IPS-18c (cell line): ENCODE results near the gene KLF5.

Source experiments
- H3K4me3 ChIP-seq: 2 replicates; pipeline ENCODE4 v1.7.0; 2013; ENCODE audit warnings: low read depth, mild to moderate bottlenecking, low read length, moderate library complexity; ENCODE audit not compliant: insufficient read depth
- H3K9me3 ChIP-seq: one replicate; pipeline ENCODE4 v1.6.1; 2013; ENCODE audit warnings: mild to moderate bottlenecking, low read length, moderate library complexity; ENCODE audit not compliant: control insufficient read depth, insufficient read depth

Gene KLF5

GRCh38 chr13:73106513-73107178 is 47.8 kb downstream of the KLF5 start:
- Histone ChIP-seq H3K9me3 (no peaks in the 10 kb centered on the region), H3K4me3 (no peak overlapping the region)

- Histone ChIP-seq H3K4me3 (no peak overlapping the region), H3K9me3 (no peaks in the 10 kb centered on the region)
These were observed 48.7 kb downstream of the KLF5 start for GRCh38 chr13:73107481-73107880.

DNA sequence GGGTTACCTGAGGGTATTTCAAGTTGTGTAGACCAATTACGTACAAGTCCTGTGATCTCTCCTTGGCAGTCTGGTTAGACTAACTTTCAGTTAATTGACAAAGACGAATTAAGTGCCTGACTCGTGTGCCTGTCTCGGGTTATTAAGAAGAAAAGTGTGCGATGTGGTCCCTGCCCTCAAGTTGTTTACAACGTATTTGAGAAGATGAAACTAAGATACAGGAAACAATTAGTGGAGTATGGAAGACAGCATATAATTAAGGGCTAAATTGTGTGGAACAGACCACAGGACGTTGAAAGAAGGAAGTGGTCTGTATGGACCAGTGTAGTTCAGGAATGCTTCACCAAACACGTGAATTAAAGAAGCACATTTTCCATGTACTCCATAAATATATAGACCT is 49.2 kb downstream of the KLF5 start:
- Histone ChIP-seq H3K4me3 (no peak overlapping the region), H3K9me3 (no peaks in the 10 kb centered on the region)

DNA sequence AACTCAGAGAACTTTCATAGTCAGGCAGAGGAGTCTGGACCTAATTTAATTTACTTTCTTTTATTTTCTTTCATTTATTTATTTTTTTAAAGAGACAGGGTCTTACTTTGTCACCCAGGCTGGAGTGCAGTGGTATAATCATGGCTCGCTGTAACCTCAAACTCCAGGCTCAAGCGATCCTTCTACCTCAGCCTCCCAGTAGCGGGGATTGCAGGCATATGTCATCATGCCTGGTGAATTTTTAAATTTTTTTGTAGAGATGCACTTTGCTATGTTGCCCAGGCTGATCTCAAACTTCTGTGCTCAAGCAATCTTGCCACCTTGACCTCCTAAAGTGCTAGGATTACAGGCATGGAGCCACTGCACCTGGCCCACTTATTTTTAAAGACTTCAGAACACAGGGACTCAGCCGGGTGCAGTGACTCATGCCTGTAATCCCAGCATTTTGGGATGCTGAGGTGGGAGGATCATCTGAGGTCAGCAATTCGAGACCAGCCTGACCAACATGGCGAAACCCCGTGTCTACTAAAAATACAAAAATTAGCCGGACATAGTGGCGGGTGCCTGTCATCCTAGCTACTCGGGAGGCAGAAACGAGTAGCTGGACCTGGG is 50.6 kb downstream of the KLF5 start:
- Histone ChIP-seq H3K9me3 (no peaks in the 10 kb centered on the region), H3K4me3 (no peak overlapping the region)

GRCh38 chr13:73109969-73110368 is 51.2 kb downstream of the KLF5 start:
- Histone ChIP-seq H3K4me3 (no peak overlapping the region), H3K9me3 (no peaks in the 10 kb centered on the region)

- Histone ChIP-seq H3K4me3 (no peak overlapping the region), H3K9me3 (no peaks in the 10 kb centered on the region)
These were observed 52.0 kb downstream of the KLF5 start for GRCh38 chr13:73110814-73111213.

DNA sequence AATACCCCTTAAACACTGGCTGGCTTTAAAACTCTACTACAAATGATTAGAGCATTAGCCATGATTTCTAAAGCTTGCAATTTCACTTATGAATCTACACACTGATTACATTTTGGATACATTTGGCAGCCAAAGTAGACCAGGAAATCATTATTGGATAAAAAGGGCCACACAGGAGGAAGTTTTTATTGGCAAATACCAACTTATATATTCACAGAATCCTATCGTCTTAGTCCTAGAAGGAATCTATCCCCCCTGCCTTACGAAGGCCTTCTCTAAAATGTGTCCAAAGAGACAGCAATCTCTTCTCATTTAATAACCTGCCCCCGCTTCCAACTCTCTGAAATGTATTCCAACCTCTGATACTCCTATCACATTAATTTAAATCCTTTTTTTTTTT is 52.5 kb downstream of the KLF5 start:
- H3K4me3 ChIP-seq, result no peak overlapping the region
- H3K9me3 ChIP-seq, result no peaks in the 10 kb centered on the region

DNA sequence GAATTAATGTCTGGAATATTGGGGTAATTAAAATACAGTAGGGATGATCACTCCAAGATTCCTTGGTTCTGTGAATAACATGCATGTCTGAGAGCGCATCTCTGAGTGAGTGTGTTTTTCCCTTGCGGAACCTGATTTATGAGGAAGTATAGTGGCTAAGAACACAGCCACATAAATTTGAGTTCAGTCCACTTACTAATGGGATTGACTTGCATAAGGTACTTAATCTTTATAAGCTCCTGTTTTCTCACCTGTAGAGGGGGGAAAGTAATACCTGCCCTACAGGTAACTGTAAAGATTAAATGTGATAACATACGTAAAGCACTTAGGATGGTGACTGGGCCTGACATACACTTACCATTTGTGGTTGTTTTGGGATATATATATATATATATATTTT is 60.8 kb downstream of the KLF5 start:
- no peak overlapping the region for H3K4me3 ChIP-seq
- H3K9me3 ChIP-seq, result no peaks in the 10 kb centered on the region
